ENCODE results near the gene CCNF. TPM values are rescaled to one million over a fixed set of nuclear protein-coding genes. Genes with fewer than 3 reads are reported as not detected.
A peak's percentile ranks its signal among the peaks of the same experiment; 100 is the strongest.

The CCNF gene
- total and polyA plus RNA-seq, 10 of the 15 experiments (the other 5 are each of a cell fraction or from before 2014, with no cell fraction given): 4.0 to 63.2 (median 27.5) TPM

DNA sequence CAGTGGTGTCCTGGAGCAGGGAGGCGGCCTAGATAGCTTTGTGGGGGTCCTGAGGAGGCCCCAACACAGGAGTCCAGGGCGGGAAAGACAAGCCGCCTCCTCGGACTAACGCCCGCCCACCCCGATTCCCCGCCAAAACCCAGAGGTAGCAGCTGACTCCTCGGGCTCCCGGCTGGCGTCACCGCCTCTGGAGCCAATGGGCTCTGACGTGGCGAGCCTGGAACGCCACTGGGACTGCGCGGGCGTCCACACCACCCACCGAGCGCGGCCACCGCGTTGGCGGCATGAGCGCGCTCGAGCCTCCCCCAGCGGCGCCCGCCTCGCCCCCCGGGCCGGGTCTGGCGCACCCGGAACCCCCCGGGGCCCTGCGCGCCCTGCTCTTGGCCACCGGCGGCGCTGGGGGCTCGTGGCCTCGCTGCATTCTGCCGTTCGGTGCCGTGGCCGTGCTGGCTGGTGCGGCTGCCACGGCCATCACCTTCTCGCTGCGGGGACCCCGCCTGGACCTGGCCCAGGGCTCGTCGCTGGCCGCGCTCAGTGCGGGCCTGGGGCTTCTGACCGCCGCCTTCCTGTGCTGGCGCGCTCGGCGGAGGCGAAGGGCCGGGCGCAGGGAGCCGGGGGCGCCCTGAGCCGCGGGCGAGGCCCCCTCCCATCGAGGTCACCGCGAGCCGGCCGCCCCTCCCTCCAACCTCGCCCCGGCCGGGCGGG is 38.4 kb downstream of the CCNF start (continued):
- TF ChIP-seq, protein P1, sequence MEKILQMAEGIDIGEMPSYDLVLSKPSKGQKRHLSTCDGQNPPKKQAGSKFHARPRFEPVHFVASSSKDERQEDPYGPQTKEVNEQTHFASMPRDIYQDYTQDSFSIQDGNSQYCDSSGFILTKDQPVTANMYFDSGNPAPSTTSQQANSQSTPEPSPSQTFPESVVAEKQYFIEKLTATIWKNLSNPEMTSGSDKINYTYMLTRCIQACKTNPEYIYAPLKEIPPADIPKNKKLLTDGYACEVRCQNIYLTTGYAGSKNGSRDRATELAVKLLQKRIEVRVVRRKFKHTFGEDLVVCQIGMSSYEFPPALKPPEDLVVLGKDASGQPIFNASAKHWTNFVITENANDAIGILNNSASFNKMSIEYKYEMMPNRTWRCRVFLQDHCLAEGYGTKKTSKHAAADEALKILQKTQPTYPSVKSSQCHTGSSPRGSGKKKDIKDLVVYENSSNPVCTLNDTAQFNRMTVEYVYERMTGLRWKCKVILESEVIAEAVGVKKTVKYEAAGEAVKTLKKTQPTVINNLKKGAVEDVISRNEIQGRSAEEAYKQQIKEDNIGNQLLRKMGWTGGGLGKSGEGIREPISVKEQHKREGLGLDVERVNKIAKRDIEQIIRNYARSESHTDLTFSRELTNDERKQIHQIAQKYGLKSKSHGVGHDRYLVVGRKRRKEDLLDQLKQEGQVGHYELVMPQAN (conservative IDR thresholded peaks at IDR 0.05): peak; percentile 42
- TF ChIP-seq, protein P2, sequence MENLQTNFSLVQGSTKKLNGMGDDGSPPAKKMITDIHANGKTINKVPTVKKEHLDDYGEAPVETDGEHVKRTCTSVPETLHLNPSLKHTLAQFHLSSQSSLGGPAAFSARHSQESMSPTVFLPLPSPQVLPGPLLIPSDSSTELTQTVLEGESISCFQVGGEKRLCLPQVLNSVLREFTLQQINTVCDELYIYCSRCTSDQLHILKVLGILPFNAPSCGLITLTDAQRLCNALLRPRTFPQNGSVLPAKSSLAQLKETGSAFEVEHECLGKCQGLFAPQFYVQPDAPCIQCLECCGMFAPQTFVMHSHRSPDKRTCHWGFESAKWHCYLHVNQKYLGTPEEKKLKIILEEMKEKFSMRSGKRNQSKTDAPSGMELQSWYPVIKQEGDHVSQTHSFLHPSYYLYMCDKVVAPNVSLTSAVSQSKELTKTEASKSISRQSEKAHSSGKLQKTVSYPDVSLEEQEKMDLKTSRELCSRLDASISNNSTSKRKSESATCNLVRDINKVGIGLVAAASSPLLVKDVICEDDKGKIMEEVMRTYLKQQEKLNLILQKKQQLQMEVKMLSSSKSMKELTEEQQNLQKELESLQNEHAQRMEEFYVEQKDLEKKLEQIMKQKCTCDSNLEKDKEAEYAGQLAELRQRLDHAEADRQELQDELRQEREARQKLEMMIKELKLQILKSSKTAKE (IDR thresholded peaks at IDR 0.05; ENCODE audit: low read depth, poor library complexity, severe bottlenecking): no peak
- TF ChIP-seq NBN (IDR thresholded peaks at IDR 0.05): no peak
- no peak for TF ChIP-seq RELA (IDR thresholded peaks at IDR 0.05; ENCODE audit: borderline replicate concordance, partially characterized antibody)
- TF ChIP-seq, protein P3, sequence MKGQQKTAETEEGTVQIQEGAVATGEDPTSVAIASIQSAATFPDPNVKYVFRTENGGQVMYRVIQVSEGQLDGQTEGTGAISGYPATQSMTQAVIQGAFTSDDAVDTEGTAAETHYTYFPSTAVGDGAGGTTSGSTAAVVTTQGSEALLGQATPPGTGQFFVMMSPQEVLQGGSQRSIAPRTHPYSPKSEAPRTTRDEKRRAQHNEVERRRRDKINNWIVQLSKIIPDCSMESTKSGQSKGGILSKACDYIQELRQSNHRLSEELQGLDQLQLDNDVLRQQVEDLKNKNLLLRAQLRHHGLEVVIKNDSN (IDR thresholded peaks at IDR 0.05; ENCODE audit: borderline replicate concordance, extremely low read length, insufficient read depth, low read depth, low read length): no peak
- TF ChIP-seq, protein P4, sequence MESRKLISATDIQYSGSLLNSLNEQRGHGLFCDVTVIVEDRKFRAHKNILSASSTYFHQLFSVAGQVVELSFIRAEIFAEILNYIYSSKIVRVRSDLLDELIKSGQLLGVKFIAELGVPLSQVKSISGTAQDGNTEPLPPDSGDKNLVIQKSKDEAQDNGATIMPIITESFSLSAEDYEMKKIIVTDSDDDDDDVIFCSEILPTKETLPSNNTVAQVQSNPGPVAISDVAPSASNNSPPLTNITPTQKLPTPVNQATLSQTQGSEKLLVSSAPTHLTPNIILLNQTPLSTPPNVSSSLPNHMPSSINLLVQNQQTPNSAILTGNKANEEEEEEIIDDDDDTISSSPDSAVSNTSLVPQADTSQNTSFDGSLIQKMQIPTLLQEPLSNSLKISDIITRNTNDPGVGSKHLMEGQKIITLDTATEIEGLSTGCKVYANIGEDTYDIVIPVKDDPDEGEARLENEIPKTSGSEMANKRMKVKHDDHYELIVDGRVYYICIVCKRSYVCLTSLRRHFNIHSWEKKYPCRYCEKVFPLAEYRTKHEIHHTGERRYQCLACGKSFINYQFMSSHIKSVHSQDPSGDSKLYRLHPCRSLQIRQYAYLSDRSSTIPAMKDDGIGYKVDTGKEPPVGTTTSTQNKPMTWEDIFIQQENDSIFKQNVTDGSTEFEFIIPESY (IDR thresholded peaks at IDR 0.05): no peak
- no peak for TF ChIP-seq ZNF207 (IDR thresholded peaks at IDR 0.05; ENCODE audit: borderline replicate concordance)
- TF ChIP-seq ZNF384 (IDR thresholded peaks at IDR 0.05; ENCODE audit: borderline replicate concordance, low read depth, low read length): no peak
- TF ChIP-seq YBX1 (IDR thresholded peaks at IDR 0.05): no peak
- no peak for TF ChIP-seq ESRRA (IDR thresholded peaks at IDR 0.05; ENCODE audit: low read length)
- no peak for TF ChIP-seq HCFC1 (IDR thresholded peaks at IDR 0.05; ENCODE audit: low read length)
- TF ChIP-seq PML (IDR thresholded peaks at IDR 0.05; ENCODE audit: low read length): no peak
- no peak for TF ChIP-seq SMAD1 (IDR thresholded peaks at IDR 0.05; ENCODE audit: low read depth, partially characterized antibody)
- TF ChIP-seq FOXK2 (IDR thresholded peaks at IDR 0.05): no peak
- no peak for TF ChIP-seq JUNB (IDR thresholded peaks at IDR 0.05)
- TF ChIP-seq STAT1 (conservative IDR thresholded peaks at IDR 0.05): no peak
- no peak for TF ChIP-seq MEF2A (IDR thresholded peaks at IDR 0.05; ENCODE audit: insufficient read depth, low read depth, low read length)
- TF ChIP-seq POLR2A (IDR thresholded peaks at IDR 0.05; ENCODE audit: low read depth, low read length): peak; percentile 68
- TF ChIP-seq, protein P5, sequence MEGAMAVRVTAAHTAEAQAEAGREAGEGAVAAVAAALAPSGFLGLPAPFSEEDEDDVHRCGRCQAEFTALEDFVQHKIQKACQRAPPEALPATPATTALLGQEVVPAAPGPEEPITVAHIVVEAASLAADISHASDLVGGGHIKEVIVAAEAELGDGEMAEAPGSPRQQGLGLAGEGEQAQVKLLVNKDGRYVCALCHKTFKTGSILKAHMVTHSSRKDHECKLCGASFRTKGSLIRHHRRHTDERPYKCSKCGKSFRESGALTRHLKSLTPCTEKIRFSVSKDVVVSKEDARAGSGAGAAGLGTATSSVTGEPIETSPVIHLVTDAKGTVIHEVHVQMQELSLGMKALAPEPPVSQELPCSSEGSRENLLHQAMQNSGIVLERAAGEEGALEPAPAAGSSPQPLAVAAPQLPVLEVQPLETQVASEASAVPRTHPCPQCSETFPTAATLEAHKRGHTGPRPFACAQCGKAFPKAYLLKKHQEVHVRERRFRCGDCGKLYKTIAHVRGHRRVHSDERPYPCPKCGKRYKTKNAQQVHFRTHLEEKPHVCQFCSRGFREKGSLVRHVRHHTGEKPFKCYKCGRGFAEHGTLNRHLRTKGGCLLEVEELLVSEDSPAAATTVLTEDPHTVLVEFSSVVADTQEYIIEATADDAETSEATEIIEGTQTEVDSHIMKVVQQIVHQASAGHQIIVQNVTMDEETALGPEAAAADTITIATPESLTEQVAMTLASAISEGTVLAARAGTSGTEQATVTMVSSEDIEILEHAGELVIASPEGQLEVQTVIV (IDR thresholded peaks at IDR 0.05; ENCODE audit: borderline replicate concordance, partially characterized antibody): no peak
- TF ChIP-seq CBX5 (IDR thresholded peaks at IDR 0.05; ENCODE audit: low read depth): no peak
- TF ChIP-seq MYC (IDR thresholded peaks at IDR 0.05; ENCODE audit: insufficient read depth, insufficient read length, insufficient replicate concordance, low read length, severe bottlenecking): no peak
- TF ChIP-seq ZNF274 (IDR thresholded peaks at IDR 0.05; ENCODE audit: insufficient read depth, insufficient read length): no peak
